GM18511 (cell line): ENCODE measurements around the gene COL8A2.
A peak's percentile ranks its signal among the peaks of the same experiment; 100 is the strongest.

Experiments used
- ATAC-seq: cut with Tn5 transposase; IDR thresholded peaks from one replicate; pipeline ENCODE4 v1.9.1; 2021; ENCODE audit warnings: mild to moderate bottlenecking, moderate library complexity; ENCODE audit not compliant: unreplicated experiment

Gene COL8A2

GRCh38 chr1:36092166-36092797, 32.7 kb downstream of the COL8A2 start:
- no peak for ATAC-seq

GRCh38 chr1:36091698-36092097, 33.3 kb downstream of the COL8A2 start:
- no peak for ATAC-seq

GRCh38 chr1:36091141-36091540, 33.9 kb downstream of the COL8A2 start:
- ATAC-seq = no peak

DNA sequence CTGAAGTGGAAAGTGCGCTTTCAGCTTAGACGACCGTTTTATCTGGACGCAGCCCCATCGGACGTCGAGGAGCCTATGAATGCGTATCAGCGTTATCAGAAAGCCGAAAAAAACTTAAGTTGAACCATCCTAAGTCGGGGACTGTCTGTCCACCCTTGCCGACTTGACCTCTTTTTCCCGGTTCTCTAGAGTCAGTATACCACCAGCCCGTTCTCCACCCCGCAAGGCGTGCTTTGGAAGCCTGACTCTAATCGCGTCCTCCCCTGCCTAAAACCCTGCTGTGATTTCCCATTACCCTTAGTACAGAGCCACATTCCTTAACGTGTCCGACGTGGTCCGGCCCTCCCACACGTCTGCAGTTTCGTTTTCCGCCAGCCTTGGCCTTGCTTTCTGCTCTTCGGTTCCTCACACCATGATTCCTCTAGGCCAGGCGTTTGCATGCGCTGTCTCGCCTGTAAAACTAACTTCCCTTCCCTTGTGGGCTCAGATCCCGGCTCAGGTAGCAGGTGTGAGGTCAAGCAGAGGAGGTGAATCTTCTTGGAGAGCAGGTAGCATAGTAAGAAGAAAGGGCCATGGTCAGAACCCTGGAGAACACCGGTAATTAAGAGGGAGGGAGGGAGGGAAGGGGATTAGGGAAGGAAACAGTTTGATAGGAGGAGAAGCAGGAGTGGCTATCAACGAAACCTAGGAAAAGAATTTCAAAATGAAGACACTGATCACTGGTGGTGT, 35.5 kb downstream of the COL8A2 start:
- no peak for ATAC-seq

GRCh38 chr1:36088577-36089392, 36.2 kb downstream of the COL8A2 start, which contains the start of gene ADPRS:
TSS of gene ADPRS (plus strand) at chr1:36088892. CDS start at chr1:36088905, 13 bp downstream.
- ATAC-seq = peak; percentile 77

- ATAC-seq = peak; percentile 13
Observed at GRCh38 chr1:36088265-36088576, 36.8 kb downstream of the COL8A2 start.

- ATAC-seq = no peak
Observed at GRCh38 chr1:36087233-36088123, 37.5 kb downstream of the COL8A2 start.

- no peak for ATAC-seq
Observed at GRCh38 chr1:36086529-36087232, 38.3 kb downstream of the COL8A2 start.

- no peak for ATAC-seq
Observed at GRCh38 chr1:36085686-36086526, 39.1 kb downstream of the COL8A2 start.

- no peak for ATAC-seq
Observed at GRCh38 chr1:36085126-36085525, 39.9 kb downstream of the COL8A2 start.

- ATAC-seq = no peak
Observed at GRCh38 chr1:36084497-36085115, 40.4 kb downstream of the COL8A2 start.

DNA sequence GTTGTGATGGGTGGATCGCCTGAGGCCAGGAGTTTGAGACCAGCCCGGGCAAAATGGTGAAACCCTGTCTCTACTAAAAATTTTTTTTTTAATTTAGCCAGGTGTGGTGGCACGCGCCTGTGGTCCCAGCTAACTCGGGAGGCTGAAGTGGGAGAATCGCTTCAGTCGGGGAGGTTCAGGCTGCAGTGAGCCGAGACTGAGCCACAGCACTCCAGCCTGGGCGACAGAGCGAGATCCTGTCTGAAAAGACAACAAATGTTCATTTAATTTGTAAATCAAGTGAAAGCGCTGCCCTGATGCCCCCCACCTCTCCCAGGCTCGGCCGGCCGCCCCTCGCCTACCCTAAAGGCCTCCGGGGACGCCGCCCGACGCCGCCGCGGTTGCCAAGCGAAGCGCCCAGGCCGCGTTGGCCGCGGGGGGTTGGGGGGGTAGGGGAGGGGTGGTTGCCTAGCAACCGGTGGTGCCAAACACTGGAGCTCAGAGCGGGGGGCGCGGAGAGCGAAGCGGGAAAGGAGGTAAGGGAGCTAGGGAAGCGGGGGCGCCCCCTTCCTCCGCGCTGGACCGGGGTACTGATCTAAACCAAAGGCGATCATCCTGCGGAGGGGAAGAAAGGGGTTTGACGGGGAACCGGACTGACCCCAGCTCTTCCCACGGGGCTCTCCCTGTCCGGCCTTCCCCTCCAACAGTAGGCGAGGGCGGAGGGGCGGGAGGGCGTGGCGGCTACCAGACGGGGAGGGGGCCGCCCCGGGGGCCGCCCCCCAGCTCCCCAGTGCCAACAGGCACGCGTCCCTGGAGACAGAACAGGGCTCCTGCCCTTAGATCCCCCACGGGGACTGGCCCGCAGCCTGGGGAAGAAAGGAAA, 41.2 kb downstream of the COL8A2 start, which contains the start of gene TEKT2:
Gene TEKT2, plus strand, starts transcription at position 460 of the 862 bp plus-strand sequence. CDS start 828 bp downstream, outside the sequence.
- ATAC-seq = no peak

DNA sequence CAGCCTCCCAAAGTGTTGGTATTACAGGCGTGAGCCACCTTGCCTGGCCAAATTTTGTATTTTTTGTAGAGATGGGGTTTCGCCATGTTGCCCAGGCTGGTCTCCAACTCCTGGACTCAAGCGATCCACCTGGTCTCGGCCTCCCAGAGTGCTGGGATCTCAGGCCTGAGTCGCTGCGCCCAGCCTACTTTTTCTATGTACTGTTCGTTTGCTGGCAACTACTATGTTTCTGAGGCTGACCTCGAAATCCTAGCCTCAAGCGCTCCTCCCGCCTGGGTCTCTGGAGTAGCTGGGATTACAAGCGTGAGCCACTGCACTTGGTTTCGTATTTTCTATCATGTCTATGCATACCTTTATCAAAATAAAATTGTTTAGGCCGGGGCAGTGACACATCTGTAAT, 41.8 kb downstream of the COL8A2 start:
- no peak for ATAC-seq

DNA sequence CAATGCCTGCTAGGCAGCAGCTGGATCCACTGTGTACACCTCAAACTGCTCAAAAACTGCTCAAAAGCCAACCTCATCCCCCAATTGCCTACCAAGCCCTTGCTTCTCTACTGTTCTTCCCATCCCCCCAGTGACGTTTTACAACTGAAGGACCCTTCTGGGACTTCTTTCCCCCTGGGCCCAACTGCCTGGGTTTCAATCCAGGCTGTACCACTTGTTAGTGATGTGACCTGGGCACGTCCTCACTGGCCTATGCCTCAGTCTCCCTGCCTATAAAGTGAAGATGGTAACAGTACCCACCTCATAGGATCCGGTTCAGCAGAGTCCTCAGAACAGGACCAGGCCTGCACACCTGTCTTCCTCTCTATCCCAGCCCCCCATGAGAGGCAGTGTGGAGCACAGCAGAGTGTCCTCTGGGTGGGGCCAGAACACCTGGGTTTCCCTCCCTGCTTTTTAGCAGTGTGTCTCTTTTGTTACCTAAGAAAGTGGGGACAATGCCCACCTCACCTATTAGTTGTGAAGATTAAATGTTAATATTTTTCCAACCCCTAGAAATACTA, 43.0 kb downstream of the COL8A2 start:
- no peak for ATAC-seq

- no peak for ATAC-seq
Observed at GRCh38 chr1:36080801-36081200, 44.2 kb downstream of the COL8A2 start.

DNA sequence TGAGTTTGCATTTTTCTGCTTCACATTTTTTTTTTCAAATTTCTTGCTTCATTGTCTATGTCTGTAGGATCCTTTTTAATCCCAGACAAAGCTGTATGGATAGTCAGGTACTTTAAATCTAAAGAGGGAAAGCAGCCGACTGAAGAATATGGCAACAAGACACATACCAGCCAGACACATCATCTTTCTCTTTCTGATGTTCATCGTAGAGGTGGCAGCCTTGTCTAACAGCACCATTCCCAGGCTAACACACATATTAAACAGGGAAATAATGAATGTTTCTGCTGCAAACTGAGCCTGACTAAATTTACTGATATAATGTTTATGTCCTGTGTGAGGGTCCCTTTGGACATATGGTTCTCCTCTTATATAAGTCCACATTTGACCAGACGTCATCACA, 44.8 kb downstream of the COL8A2 start:
- no peak for ATAC-seq

DNA sequence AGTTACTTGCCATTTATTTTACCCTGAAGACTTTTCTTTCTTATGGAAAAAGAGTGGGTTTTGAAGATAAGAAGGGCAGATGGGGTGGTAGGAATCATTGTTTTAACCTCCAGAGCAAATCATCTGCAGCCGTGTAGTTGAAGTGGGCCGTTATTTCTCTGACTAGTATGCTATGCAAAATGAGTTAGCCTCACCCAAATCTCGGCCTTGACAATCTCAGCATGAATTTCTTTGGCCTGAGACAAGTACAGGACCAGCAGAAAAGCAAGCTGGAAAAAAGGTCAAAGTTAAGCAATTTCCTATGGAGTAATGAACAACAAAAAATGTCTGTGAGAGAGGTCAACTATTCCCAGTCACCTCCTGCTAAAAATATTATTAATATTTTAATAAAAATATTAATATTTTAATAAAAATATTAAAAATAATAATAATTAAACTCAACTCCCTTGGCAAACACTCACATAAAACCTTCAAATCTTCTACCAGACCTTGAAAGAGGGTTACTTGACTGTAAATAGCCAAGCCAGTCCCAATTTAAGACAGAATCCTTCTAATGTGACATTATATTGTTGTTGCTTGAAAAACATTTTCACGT, 47.9 kb downstream of the COL8A2 start:
- ATAC-seq = no peak
